HG03135 (cell line): ENCODE data around the gene SIK2.

Experiments used
- ATAC-seq: cut with Tn5 transposase; IDR thresholded peaks from one replicate; pipeline ENCODE4 v1.9.1; 2021; ENCODE audit warnings: mild to moderate bottlenecking, moderate library complexity; ENCODE audit not compliant: unreplicated experiment

SIK2 gene

DNA sequence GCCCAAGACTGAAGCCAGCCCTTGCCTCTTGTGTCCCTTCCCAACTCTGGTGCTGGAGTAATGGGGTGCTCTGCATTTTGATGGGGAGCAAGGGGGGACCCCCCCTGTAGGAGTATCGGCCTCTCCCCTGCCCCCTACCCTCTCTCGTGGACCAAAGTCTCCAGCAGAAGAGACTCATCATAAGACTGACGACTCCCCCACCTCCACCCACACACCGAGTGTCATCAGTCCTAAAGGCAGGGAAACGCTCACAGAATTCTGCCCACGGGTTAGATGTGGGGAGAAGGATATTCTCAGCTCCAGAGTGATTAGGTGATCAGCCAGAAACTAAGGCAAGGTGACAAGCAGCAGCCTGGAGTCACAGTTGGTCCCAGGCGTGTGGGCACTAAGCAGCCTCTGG is 125.2 kb downstream of the SIK2 start:
- no peak for ATAC-seq

GRCh38 chr11:111729071-111729830 is 127.0 kb downstream of the SIK2 start:
- no peak for ATAC-seq

DNA sequence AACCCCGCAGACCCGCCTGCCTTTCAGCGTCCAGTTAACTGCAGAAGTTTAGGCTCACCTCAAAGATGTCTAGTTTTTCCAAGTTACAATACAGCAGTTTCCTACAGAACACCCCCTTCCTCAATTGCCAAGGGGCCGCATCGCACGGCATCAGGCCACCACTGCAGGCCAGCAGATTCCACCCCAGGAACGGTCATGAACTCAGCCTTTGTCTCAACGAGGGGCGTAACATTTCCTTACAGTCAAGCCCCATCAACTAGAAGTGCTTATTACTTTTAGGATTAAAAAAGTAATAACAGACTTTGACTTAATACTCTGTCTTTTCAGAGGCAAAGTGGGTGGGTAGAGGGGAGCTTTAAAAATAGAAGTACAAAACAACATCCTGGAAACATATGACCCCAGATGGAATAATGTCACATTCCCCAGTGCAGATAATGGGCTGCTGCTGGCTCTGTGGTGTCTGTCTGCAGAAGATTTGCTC is 127.6 kb downstream of the SIK2 start:
- ATAC-seq: no peak

DNA sequence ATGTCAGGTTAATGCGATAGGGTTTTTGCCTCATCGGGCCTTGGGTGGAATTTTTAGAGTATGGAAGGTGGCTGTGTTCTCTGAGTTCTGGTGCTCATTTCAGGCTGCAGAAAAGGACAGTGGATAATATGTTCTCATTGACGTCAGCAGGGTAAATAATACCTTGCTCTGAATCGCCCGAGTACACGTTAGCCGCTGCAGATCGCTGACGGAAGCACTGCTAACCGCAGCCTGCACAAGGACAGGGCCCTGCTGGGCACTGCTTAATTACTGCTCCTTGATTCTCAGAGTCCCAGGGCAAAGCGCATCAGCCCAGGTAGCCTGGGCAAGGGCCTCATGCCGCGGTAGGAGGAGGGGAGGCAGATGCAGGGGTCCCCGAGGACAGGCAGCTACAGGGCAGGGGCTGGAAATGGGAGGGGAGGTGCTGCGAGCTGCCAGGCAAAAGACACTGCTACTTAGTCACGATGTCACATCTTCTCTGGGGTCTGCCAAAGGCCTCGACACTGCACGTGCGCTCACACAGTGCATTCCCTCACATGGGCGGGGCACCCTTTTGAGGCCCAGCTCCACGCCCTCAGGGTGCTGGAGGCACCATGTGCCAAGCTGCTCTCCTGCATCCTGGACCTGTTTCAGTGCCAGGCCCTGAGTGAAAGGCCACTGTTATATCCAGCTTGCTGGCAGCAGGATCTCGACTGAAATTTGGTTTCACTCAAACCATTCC is 128.8 kb downstream of the SIK2 start:
- ATAC-seq: no peak

- no peak for ATAC-seq
These were observed 129.6 kb downstream of the SIK2 start for GRCh38 chr11:111731821-111732220.

GRCh38 chr11:111733016-111733415 is 130.8 kb downstream of the SIK2 start:
- no peak for ATAC-seq

- ATAC-seq: no peak
These were observed 131.4 kb downstream of the SIK2 start for GRCh38 chr11:111733611-111734088.

- ATAC-seq: no peak
These were observed 132.1 kb downstream of the SIK2 start for GRCh38 chr11:111734101-111734953.

DNA sequence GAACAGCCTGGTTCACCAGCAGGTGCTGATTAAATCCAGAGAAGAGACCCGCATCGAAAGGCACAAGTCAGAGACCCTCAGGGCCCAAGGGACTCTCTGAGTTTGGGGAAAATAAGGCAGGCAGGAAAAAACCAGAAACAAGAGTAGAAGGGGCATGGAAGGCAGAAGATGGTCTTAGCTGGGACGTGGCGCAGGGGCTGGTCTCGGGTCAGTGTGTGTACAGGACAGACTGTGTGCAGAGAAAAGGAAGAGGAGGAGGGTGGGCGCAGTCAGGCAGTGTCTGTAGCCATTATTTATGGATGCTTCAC is 132.7 kb downstream of the SIK2 start:
- no peak for ATAC-seq

DNA sequence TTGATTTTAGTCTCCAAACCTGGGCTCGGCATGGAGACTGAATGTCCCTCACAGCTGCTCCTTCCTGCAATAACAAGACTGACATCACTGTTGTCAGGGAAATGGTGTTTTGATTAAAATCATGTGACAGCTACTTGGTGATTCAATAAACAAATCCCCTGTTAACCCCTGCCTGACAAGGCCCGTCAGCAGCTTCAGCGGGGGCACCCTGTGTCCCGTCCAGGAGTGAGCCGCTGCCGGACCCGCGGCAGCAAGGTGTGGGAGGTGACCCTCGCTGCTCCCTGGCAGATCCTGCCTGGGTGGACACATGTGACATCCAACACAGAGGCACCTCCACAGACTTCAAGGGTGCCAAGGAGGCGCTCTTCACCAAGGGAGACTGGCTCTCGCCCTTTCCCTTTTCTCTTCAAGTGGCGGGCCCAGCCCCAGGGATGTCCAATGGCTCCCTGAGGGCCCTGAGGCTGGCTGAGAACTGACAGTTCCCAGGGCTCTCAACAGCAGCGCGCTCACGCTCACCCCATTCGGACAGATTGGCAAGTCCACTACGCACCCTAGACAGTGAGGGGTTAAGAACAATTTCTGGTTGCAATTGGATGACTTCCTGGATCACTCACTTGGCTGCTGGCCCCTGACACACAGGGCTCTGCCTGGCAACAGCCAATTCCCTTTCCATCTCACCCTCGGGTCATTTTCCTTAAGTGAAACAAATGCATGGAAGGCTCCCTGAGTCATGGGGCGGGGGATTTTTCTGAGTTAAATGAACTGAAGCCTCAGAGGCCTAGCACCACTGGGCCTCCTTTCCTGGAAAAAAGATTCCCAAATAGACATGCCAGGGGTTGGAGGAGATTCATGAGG is 133.2 kb downstream of the SIK2 start:
- no peak for ATAC-seq

DNA sequence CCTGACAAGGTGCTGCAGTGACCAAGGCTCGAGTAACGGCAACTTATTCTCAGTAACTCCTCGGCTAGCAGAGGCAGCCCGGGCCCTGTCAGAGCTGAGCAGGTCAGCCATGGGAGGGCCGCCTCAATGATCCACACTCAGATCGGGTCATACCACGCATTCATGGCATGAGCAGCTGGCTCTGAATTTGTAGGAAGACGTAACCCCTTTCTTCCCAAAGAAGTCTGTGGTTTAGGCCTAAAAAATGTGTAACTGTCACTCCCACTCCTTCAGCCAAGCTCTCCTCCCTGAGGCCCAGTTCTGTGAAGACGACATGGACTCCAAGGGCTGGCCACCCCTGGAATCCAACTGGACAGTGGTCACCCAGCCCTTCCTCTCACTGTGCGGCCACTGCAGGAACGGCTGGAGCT is 133.9 kb downstream of the SIK2 start:
- ATAC-seq: no peak

GRCh38 chr11:111736621-111737443 is 134.6 kb downstream of the SIK2 start:
- no peak for ATAC-seq

DNA sequence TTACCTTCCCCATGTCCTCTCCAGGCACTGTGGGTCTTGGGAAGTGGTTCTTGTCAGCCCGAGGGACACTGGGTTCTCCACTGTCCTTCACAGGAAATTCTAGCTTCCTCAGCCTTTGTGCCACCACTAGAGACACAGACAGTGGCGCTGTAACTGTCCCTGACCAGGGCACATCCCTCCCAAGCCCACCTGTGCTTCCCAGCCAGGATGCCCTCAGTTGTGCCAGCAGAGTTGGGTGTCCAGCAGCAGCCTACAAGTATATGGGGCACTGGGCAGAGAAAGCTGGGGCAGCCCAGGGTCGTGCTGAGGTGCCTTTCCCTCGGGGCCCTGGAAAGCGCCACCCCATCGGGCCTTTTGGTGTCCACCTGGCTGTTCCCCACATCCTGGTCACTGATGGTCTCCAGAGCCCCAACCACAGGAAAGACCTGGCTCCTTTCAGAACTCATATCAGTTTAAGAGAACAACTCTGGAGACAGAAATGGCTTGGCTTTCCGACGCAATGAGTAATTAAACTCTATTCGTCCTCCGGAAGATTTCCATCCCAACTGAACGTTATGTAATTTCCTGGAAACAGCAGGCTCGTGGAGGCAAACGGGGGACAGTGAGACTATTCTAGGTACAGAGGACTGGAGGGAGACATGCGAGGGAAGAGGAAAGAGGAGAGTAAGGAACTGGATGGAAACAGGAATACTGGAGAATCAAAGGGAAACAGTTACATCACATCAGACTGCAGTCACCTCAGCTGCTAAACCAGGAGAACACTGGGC is 135.4 kb downstream of the SIK2 start:
- ATAC-seq: no peak

GRCh38 chr11:111739299-111739698 is 137.1 kb downstream of the SIK2 start:
- ATAC-seq: no peak

DNA sequence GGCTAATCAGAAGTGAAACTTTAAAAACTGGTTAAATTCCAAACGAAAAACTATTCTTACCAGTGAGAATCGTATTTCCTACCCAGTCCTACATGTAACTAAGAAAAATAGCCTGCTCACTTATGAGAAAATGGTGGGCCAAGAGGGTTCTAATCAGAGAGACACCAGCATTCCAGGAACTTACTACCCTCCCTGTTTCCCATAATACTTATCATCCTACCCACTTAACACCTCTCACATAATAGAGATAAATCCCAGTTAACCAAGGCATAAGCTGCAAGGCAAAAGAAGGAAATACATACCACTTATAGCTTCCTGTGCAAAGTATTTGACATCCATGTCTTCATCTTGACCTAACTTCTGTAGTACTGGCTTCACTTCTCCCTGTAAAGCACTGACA is 139.5 kb downstream of the SIK2 start:
- no peak for ATAC-seq

DNA sequence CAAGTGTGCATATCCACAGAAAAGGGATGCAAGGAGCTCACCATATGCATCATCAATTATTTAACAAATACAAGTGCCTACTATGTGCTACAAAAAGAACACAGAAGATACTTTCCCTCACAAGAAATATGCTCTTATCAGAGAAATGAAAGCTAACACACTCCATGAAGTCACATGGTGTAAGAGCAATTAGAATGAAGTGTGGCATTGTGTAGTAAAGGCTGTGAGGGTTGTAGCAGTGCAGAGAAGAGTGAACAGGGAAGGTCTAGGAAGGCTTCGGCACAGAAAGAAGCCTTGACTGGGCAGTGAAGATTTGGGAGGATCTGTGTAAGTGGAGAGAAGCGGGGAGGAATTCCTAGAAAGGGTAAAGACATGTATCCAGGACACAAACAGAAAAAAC is 141.5 kb downstream of the SIK2 start:
- no peak for ATAC-seq

DNA sequence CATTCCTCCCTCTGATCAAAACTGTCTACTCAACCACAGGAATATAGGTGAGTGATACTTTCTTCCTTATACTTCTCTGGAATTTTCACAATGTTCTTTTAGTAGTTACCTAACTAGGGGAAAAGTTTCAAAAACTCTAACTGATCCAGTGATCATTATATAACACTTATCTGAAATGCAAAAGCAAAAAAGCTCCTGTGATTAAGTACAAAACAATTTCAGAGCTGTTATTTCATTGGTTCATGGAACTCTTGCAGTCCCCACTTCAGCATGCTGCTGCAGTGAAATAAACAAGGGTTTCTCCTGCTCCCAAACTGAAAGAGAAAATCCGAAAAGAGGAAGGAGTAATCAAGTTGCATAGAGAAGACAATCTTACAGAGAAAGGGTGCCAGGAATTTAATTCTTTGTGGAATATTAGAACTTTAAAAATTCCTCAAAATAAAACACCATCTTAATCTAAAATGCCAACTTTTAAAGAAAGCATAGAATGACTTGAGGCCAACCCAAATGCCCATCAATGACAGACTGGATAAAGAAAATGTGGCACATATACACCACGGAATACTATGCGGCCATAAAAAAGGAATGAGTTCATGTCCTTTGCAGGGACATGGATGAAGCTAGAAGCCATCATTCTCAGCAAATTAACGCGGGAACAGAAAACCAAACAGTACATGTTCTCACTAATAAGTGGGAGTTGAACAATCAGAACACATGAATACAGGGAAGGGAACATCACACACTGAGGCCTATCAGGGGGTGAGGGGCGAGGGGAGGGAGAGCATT is 143.7 kb downstream of the SIK2 start:
- ATAC-seq: no peak
